Mesodermal cell (in vitro differentiated cells): ENCODE results near the gene SOCS1.

Source experiments
- H3K27ac ChIP-seq: 2 replicates; pipeline ENCODE4 v1.7.0; 2013; ENCODE audit warnings: mild to moderate bottlenecking, low read depth, low read length, moderate library complexity; ENCODE audit not compliant: severe bottlenecking
- H3K36me3 ChIP-seq: 2 replicates; pipeline ENCODE4 v1.7.1; 2013; ENCODE audit warnings: mild to moderate bottlenecking, low read length, moderate library complexity; ENCODE audit not compliant: control insufficient read depth, insufficient read depth
- H3K4me1 ChIP-seq: one replicate; pipeline ENCODE4 v1.7.1; 2013; ENCODE audit warnings: mild to moderate bottlenecking, low read length; ENCODE audit not compliant: insufficient read depth, control insufficient read depth, poor library complexity, severe bottlenecking
- H3K4me3 ChIP-seq: 2 replicates; pipeline ENCODE4 v1.7.0; 2013; ENCODE audit warnings: low read length, control low read depth, mild to moderate bottlenecking; ENCODE audit not compliant: insufficient read depth, poor library complexity, severe bottlenecking; ENCODE audit errors: extremely low read depth
- H3K9me3 ChIP-seq: 2 replicates; pipeline ENCODE4 v1.7.1; 2013; ENCODE audit warnings: mild to moderate bottlenecking, low read length, moderate library complexity; ENCODE audit not compliant: control insufficient read depth
- WGBS, 2 experiments: methylation state at CpG; one replicate each; pipeline ENCODE4 v1.1.5; 2013; ENCODE audit warnings: missing lambda C conversion rate in 2 of 2; ENCODE audit not compliant: insufficient coverage in 2 of 2; 5-methylcytosine and 5-hydroxymethylcytosine counted together

SOCS1 gene

DNA sequence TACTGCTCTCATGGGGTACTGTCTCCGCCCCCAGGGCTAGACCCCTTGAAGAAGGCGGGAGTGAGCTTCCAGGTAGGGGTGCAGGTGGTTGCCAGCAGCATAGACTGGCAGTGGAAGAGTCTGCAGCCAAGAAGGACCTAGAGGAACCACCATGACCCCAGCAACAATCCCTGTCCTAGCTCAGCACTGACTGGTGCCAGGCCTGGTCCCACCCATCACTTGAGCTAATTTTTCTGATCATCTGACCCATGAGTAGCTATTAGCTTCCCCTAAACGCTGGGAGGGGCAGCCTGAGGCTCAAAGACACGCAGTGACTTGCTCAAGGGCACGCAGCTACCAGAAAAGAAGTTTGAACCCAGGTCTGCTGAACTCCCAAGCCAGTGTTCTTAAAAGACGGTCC lies 16.5 kb upstream of the SOCS1 start:
- WGBS, 2 experiments = 91 to 96% methylated on average over 5 of the region's 6 CpGs
- H3K4me3 ChIP-seq = no peak overlapping the region
- no peaks in the 10 kb centered on the region for H3K9me3 ChIP-seq
- H3K27ac ChIP-seq = no peak overlapping the region
- H3K4me1 ChIP-seq = peaks cover 4% of the 10 kb centered on the region
- no peaks in the 10 kb centered on the region for H3K36me3 ChIP-seq

DNA sequence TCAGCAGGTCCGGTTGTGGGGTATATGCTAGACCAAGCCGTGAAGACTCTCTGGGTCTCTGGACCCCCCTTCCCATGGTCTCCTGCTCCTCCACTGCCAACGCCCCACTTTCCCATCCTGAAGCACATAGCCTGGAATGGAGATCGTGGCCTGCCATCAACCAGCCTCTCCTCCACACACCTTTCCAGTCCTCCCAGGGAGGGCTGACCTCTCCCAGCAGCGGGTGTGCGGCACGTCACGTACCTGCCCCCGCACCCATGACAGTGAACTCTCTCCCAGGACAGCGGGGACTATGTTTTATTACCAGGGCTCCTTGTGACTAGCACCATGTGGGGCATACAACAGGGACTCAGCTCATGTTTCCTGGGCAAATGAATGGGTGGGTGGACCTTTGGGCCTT lies 15.6 kb upstream of the SOCS1 start:
- Histone ChIP-seq H3K4me1 (peaks cover 4% of the 10 kb centered on the region), H3K9me3 (no peaks in the 10 kb centered on the region), H3K36me3 (no peaks in the 10 kb centered on the region), H3K27ac (no peak overlapping the region), H3K4me3 (no peak overlapping the region)
- 90 to 95% methylated on average over 3 to 10 of the region's 10 CpGs for WGBS, 2 experiments

DNA sequence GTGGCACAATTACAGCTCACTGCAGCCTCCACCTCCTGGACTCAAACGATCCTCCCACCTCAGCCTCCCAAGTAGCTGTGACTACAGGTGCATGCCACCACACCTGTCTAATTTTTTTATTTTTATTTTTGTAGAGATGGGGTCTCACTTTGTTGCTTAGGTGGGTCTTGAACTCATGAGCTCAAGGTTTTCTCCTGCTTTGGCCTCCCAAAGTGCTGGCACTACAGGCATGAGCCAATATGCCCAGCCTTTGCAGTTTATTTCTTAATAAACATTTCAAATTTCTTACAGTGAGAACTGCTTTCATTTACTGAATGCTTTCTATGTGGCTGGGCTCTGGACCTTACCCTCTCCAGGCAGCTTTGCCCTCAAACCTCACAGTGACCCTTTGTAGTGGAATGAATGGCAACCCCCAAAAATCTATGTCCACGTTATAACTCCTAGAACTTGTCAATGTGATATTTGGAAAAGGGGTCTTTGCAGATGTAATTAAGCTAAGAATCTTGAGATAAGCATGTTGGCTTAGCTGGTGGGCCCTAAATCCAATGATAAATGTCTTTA lies 14.7 kb upstream of the SOCS1 start:
- 100% methylated on average over 1 of the region's 2 CpGs for WGBS, 2 experiments
- Histone ChIP-seq H3K4me3 (no peak overlapping the region), H3K4me1 (peaks cover 4% of the 10 kb centered on the region), H3K9me3 (no peaks in the 10 kb centered on the region), H3K27ac (no peak overlapping the region), H3K36me3 (no peaks in the 10 kb centered on the region)

DNA sequence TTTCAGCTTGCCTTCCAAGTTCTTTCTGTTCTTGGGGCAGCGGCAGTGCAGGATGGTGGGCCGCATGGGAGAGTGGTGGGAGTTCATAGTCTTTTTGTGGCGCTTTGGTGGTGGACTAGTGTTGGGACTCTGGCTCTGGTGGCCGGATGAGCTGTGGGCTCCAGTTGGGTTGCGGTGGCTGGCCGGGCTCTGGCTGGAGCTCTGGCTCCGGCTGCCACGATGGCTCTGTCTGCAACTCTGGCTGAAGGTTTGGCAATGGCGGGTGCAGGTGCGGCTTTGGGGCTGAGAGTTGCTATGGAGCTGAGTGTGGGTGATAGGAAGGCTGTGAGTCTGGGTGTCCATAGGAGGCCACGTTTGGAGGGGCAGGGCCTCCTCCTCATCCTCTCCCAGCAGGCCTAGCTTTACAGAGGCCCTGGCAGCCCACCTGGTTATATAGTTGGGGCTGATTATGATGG lies 12.9 kb upstream of the SOCS1 start, which contains the start of gene TNP2:
TSS of gene TNP2 (minus strand) at position 405 of the 455 bp plus-strand sequence. CDS start at position 342, 63 bp downstream.
- WGBS, 2 experiments = 96 to 100% methylated on average over 4 to 8 of the region's 11 CpGs
- Histone ChIP-seq H3K9me3 (no peaks in the 10 kb centered on the region), H3K36me3 (no peaks in the 10 kb centered on the region), H3K4me1 (peaks cover 4% of the 10 kb centered on the region), H3K27ac (no peak within 1 kb of the TSS), H3K4me3 (no peak within 1 kb of the TSS)

DNA sequence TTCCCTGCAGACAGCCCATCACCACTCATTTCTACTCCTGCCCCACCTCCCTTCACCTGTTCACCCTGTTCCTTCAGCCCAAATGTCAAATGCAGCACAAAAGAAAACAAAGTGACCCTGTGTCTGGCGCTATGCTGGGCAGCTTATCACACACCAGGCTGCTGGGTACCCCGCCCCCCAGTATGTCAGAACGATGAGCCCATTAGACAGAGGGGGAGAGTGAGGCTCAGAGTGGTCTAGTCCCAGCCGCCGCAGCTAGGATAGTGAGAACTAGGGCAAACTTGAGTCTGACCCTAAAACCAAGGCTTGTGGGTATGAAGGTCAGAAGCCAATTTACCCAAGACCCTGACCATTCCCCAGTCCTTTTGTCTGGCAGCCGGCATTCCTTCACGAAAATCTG lies 9.1 kb upstream of the SOCS1 start:
- H3K9me3 ChIP-seq = no peaks in the 10 kb centered on the region
- WGBS, 2 experiments = 81 to 99% methylated on average over 7 of the region's 7 CpGs

DNA sequence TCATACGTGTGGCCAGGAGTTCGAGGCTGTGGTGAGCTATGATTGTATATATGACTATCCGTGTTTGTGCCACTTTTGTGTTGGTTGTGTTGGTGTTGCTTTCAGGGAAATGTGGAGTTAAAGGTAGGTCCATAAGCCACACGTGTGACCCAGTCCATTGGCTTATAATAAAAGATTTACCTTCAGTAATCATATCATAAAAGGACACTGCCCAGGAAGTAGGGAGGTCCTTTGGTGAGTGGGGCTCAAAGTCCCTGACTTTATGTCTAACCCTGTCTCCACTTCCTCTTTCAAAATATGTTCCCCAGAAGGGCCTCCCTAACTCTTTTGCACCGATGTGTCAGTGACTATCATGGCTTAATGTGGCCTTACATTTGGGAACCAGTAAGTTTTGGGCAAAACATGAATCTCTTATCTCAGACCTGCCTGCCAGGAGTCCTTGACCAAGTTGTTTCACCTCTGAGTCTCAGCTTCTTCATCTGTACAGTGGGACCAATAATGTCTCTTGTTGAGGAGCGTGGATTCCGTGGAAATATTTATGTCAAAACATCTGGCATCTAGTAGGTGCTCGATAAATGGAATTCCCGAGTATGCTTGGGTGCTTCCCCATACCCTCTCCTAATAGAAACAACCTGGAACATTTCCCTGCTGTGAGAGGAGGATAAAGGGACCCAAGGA lies 8.3 kb upstream of the SOCS1 start:
- H3K9me3 ChIP-seq = no peaks in the 10 kb centered on the region
- 91 to 95% methylated on average over 6 of the region's 9 CpGs for WGBS, 2 experiments

More for the DNA sequence above, 9.1 kb upstream of the SOCS1 start:
- no peaks in the 10 kb centered on the region for H3K36me3 ChIP-seq
- H3K27ac ChIP-seq = no peak overlapping the region
- H3K4me1 ChIP-seq = no peaks in the 10 kb centered on the region
- H3K4me3 ChIP-seq = no peak overlapping the region

DNA sequence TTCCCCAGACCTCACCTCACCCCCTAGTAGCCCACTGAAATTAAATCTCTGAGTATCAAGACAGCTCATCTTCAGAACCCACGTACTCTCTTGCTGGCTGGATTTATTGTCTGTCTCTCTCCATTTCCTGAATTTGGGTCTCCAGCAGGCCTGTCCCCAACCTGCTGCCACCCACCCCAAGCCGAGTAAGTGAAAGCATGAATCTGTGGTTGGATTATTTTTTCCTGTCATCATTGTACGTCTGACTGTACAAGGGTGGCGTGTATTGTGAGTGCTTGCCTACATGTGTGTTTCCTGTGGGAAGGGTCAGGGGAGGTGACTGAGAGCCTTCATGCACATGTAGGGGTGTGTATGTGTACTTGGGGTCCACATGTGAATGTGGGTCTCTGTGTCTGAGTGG lies 7.7 kb upstream of the SOCS1 start:
- WGBS, 2 experiments = 90 to 96% methylated on average over 3 to 4 of the region's 4 CpGs
- no peaks in the 10 kb centered on the region for H3K4me1 ChIP-seq
- H3K27ac ChIP-seq = no peak overlapping the region
- no peaks in the 10 kb centered on the region for H3K9me3 ChIP-seq
- H3K36me3 ChIP-seq = no peaks in the 10 kb centered on the region
- H3K4me3 ChIP-seq = no peak overlapping the region

More for the DNA sequence above, 8.3 kb upstream of the SOCS1 start:
- Histone ChIP-seq H3K4me3 (no peak overlapping the region), H3K4me1 (no peaks in the 10 kb centered on the region), H3K36me3 (no peaks in the 10 kb centered on the region), H3K27ac (no peak overlapping the region)

DNA sequence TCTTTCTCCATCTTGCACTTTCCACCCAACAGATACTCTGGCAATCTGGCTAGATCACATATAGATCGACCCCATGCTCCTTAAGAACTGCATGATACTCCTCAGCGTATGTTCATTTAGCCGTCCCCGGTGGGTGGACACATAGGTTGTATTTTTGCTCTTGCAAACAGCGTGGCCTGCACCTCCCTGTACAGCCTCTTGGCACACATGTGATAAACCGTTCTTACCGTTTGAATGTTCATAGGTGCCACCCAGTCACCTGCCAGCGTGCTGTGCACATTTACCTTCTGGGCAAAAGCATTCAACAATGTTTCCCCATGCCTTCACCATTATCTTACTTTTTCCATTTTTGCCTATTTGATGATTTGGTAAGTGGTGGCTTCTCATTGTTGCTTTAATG lies 6.9 kb upstream of the SOCS1 start:
- Histone ChIP-seq H3K36me3 (no peaks in the 10 kb centered on the region), H3K27ac (no peak overlapping the region), H3K4me1 (no peaks in the 10 kb centered on the region), H3K9me3 (no peaks in the 10 kb centered on the region), H3K4me3 (no peak overlapping the region)
- 93 to 94% methylated on average over 5 to 8 of the region's 8 CpGs for WGBS, 2 experiments

DNA sequence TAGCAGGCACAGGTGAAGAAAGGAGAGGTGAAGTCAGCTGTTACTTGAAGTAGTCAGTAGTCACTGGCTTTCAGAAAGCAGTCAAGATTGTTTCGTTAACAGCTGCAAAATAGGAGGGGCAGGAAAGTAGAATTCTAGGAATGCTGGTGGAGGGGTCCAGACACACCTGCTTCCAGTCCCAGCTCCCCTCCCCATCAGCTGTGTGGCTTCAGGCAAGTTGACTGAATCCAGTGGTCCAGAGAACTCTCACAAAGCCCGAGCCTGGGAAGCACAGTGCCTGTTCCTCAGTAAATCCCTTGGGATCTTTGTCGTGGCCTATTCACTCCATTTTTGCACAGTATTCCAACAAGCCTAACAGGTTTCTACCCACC lies 4.6 kb upstream of the SOCS1 start:
- H3K9me3 ChIP-seq = no peaks in the 10 kb centered on the region
- no peaks in the 10 kb centered on the region for H3K36me3 ChIP-seq
- no peak overlapping the region for H3K4me3 ChIP-seq
- WGBS, 2 experiments = 62 to 81% methylated on average over 3 of the region's 3 CpGs
- H3K4me1 ChIP-seq = peaks cover 4% of the 10 kb centered on the region
- H3K27ac ChIP-seq = no peak overlapping the region

DNA sequence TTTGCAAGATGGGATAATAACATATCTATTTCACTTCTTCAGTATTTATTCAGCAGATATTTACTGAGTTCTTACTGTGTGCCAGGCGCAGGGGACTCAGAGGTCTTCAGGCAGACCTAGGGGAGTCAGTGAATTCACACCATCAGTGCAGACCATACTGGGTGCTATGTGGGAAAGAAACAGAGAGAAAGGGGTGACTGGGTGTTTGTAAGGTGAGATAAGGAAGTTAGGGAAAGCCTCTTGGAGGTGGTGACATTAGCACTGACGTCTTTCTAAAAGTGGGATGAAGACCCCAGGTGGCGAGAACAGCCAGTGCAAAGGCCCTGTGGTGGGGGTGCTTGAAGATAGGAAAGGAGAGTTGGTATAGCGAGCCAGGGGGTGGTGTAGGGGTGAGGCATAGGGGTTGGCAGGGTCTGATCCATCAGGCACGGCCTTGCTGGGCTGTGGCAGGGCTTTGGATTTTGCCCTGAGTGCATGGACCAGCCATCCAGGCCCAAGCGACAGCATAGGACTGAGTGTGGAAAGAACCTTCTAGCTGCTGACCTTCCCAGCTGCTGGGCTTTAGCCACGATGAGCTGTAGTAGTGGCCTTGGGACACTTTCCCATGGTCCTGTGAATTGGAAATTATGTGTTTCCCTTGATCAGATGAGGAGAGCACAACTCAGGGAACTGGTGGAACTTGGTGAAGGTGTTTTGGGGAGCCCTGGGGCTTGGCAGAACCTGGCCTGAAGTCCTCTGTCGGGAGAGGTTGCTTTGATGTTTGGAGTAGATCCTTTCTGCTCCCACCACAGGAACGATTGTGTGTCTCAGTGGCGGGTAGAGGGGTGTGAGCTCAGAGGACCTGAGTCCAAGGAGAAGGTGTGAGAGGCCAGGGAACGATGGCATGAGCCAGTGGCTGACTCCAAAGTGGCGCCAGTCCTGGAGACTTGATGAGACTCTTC lies 3.9 kb upstream of the SOCS1 start:
- WGBS, 2 experiments = 81 to 83% methylated on average over 7 to 11 of the region's 12 CpGs
- no peaks in the 10 kb centered on the region for H3K9me3 ChIP-seq
- H3K27ac ChIP-seq = no peak overlapping the region
- no peaks in the 10 kb centered on the region for H3K36me3 ChIP-seq
- peaks cover 4% of the 10 kb centered on the region for H3K4me1 ChIP-seq
- H3K4me3 ChIP-seq = no peak overlapping the region
